Tongue (tissue), 2 donors: ENCODE data around the gene BOD1L2. TPM values are rescaled to one million over a fixed set of nuclear protein-coding genes. Genes with fewer than 3 reads are reported as not detected.

ENCODE experiments used
- DNase-seq: peaks from one replicate; pipeline ENCODE4 v3.0.0-alpha.2; 2015
- total RNA-seq: library from RNA; depleted of rRNA; stranded (reverse); fragments of >200 nt; gene quantifications from one replicate; pipeline ENCODE4 v1.2.3, GENCODE V29; 2014

BOD1L2 gene
- total RNA-seq, 1 donor from 2014 or later, result not detected

- DNase-seq, result peak; percentile 83
Measured at GRCh38 chr18:57150828-57151227, 3.9 kb downstream of the BOD1L2 start.

- DNase-seq, result no peak
Measured at GRCh38 chr18:57154191-57154830, 7.4 kb downstream of the BOD1L2 start.

DNA sequence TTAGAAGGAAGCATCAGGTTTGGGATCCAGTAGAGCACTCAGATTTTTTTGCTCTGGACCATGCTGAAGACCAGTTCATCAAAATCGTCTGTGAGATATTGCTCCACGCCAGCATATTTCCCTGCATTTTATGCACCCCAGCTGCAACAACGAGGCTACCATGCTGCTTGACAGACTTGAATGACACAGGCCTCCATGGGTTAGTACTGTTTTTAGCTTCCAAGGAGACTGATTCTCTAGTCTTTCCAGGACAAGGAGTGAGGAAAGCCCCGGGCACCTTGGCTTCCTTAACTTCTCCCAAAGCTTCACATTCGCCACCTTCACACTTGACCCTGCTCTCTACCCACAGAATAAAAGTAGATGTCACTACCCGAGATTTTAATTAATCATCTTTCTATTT, 17.5 kb downstream of the BOD1L2 start:
- DNase-seq, result no peak

DNA sequence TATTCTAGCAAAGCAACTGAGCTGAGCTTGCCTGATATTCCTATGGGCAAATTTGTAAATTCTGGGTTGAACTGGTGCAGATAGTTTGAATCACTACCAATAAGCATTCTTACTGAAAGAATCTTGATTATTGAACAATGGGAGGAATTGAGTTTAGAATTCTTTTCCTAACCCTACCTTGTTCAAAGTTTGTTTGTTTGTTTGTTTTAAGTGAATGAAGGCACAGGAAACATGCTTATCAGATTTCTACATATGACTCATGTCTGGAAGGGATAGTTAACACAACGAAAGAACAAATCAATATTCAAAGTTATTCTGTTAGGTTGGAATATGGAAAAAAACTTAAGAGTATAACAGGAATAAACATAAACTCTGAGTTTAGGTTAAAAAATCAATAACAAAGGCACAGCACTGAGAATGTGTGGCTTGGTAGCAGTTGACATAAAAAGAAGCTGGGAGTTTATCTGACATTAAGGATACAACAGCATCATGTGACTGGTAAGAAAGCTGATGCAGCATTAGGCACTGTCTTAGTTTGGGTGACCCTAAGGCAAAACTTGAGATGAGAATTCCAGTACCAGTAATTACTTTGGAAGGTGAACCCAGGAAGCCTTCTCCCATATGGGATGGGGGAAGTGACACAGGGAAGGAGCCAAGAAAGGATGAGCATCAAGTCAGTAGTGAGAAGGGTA, 20.9 kb downstream of the BOD1L2 start:
- DNase-seq, result no peak

GRCh38 chr18:57171026-57171425, 24.1 kb downstream of the BOD1L2 start:
- no peak for DNase-seq

GRCh38 chr18:57175532-57175931, 28.6 kb downstream of the BOD1L2 start:
- no peak for DNase-seq

GRCh38 chr18:57185434-57185833, 38.5 kb downstream of the BOD1L2 start:
- DNase-seq, result no peak

DNA sequence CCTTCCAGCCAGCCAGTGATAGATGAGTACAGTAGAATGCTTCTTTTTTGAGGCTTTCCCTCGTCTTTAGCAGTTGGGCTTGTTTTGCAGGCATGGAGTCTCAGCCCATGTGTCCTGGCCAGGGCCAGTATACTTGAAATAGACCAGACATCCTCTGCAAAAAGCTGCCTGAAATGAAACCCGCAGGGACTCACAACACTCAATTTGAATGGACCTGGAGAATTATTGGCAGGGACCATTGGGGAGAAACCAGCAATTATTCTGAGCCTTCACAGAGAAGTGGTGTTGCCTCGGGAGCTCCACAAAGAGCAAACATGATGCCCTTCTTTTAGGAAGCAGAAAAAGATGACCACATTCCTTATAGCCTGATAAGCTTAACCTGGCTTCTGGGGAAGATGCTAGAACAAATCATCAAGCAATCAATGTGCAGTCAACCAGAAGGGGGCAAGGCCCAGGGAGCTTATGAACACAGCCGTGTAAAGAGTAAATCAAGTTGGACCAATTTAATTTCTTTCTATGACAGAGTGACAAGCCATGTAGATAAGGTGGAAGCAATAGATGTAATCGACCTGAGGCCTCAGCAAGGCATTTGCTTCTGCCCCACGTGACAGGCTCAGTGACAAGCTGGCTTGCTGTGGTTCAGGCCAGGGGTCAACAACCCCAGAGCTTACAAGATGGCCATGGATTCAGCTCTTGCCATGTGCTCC, 42.1 kb downstream of the BOD1L2 start:
- peak; percentile 21 for DNase-seq

DNA sequence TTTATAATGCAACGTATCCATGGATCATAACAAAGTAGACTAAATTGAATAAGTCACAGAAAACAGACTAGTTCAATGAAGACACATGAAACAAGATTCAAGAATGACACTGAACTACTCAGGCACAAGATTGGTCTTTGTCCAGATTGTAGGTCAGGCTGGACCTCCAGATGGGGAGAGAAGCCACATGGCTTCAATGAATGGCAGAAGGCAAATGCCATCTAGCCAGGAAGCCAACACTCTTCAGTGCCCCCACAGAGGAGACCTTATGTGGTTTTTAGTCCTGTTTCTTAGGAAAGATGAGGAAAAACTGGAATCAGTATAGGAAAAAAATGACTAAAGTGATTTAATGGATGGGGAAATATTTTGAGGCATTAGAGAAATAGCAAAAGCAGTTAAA, 43.1 kb downstream of the BOD1L2 start:
- no peak for DNase-seq

DNA sequence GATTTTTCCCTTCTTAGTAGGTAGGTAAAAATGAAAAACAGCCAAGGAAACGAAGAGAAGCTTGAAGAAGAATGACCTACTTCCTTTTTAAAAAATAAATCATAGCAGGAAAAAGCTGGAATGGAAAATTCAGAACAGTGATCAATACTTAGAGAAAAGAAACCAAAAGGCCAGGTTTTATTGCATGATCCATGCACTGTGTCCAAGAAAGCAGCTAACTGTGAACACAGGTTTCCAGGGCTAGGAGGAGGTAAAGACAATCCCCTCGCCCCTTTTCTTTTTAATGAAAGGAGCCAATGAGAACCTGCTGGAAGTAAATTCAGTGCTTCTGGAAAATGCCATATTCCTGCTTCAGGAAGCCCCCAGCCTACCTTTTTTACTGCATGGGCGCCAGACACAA, 47.2 kb downstream of the BOD1L2 start:
- DNase-seq, result no peak

GRCh38 chr18:57194622-57195021, 47.7 kb downstream of the BOD1L2 start:
- no peak for DNase-seq

DNA sequence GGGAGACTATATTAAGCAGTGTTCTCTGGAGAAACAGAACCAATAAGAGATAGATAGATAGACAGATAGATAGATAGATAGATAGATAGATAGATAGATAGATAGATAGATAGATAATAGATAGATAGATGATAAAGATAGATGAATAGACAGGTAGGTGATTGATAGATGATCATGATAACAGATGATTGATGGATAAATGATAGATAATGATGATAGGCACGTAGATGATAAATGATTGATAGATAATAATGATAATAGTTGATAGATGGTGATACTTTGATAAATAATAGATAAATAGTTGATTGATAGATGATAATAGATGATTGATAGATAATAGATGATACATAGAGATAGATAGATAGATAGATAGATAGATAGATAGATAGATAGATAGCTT, 48.5 kb downstream of the BOD1L2 start:
- no peak for DNase-seq

- no peak for DNase-seq
Measured at GRCh38 chr18:57197261-57197660, 50.4 kb downstream of the BOD1L2 start.

- DNase-seq, result no peak
Measured at GRCh38 chr18:57198073-57198472, 51.2 kb downstream of the BOD1L2 start.

Other genes with a start within 250 kb of the BOD1L2 start
- gene ST8SIA3, start 205.5 kb downstream of the BOD1L2 start, total RNA-seq, result 0.10 TPM